Neuronal stem cell (in vitro differentiated cells): Measurements from ENCODE around the gene SEC22B.
"Not testable (repeated sequence)": the region's sequence is repeated elsewhere in the genome, so short reads cannot be mapped to it uniquely, and the experiment has no call there.

Source experiments
- DNase-seq: peaks from one replicate; pipeline ENCODE4 v3.0.0-alpha.2; 2013; ENCODE audit warnings: low spot score
- H2AFZ ChIP-seq: one replicate; pipeline ENCODE4 v1.6.1; 2013; ENCODE audit warnings: mild to moderate bottlenecking, low read length, inconsistent platforms
- H2AK5ac ChIP-seq: 2 replicates; pipeline ENCODE4 v1.6.1; 2013; ENCODE audit warnings: low read depth, mild to moderate bottlenecking, inconsistent platforms, low read length, moderate library complexity, mixed read lengths
- H2BK120ac ChIP-seq: 2 replicates; pipeline ENCODE4 v1.6.1; 2013; ENCODE audit warnings: low read depth, mild to moderate bottlenecking, inconsistent platforms, low read length, moderate library complexity, mixed read lengths
- H2BK12ac ChIP-seq: one replicate; pipeline ENCODE4 v1.6.1; 2013; ENCODE audit warnings: low read length, inconsistent platforms
- H2BK15ac ChIP-seq: 2 replicates; pipeline ENCODE4 v1.6.1; 2013; ENCODE audit warnings: mild to moderate bottlenecking, low read length, inconsistent platforms, mixed read lengths
- H2BK5ac ChIP-seq: one replicate; pipeline ENCODE4 v1.6.1; 2013; ENCODE audit warnings: inconsistent platforms, mild to moderate bottlenecking, low read length, moderate library complexity
- H3K14ac ChIP-seq: one replicate; pipeline ENCODE4 v1.6.1; 2013; ENCODE audit warnings: low read length, inconsistent platforms
- H3K18ac ChIP-seq: 2 replicates; pipeline ENCODE4 v1.6.1; 2013; ENCODE audit warnings: low read length, inconsistent platforms
- H3K23ac ChIP-seq: 2 replicates; pipeline ENCODE4 v1.6.1; 2013; ENCODE audit warnings: low read depth, mild to moderate bottlenecking, mixed read lengths, low read length, inconsistent platforms; ENCODE audit not compliant: poor library complexity
- H3K27ac ChIP-seq: replicated peaks from 3 replicates; pipeline ENCODE4 v1.5.1; 2013; ENCODE audit warnings: low read length, inconsistent platforms
- H3K27me3 ChIP-seq, 3 experiments: 2 replicates each; pipeline ENCODE4 v1.6.1; 2013; ENCODE audit warnings: low read length in 3 of 3, mild to moderate bottlenecking in 2 of 3, inconsistent platforms in 1 of 3, low read depth in 1 of 3, mixed read lengths in 1 of 3, moderate library complexity in 1 of 3; ENCODE audit not compliant: control insufficient read depth in 3 of 3, insufficient read depth in 3 of 3
- H3K36me3 ChIP-seq, 2 donors: replicated peaks in 1 of 2; 2 replicates each; pipeline ENCODE4 v1.6.1; 2013; ENCODE audit warnings: low read length in 2 of 2; ENCODE audit not compliant: control insufficient read depth in 2 of 2, insufficient read depth in 2 of 2
- H3K4ac ChIP-seq: 2 replicates; pipeline ENCODE4 v1.6.1; 2013; ENCODE audit warnings: inconsistent platforms, mild to moderate bottlenecking, low read length, moderate library complexity
- H3K4me1 ChIP-seq, 2 donors: 1 replicate in 1 of 2; 2 replicates in 1 of 2; pipeline ENCODE4 v1.6.1; 2013; ENCODE audit warnings: low read length in 2 of 2, low read depth in 1 of 2; ENCODE audit not compliant: control insufficient read depth in 2 of 2, insufficient read depth in 1 of 2
- H3K4me2 ChIP-seq: one replicate; pipeline ENCODE4 v1.6.1; 2013; ENCODE audit warnings: mild to moderate bottlenecking, low read length, inconsistent platforms; ENCODE audit not compliant: insufficient read depth, poor library complexity, severe bottlenecking
- H3K4me3 ChIP-seq, 2 donors: 2 replicates each; pipeline ENCODE4 v1.5.1; 2013; ENCODE audit warnings: low read length in 2 of 2, mild to moderate bottlenecking in 2 of 2, inconsistent platforms in 1 of 2, moderate library complexity in 1 of 2
- H3K79me1 ChIP-seq: one replicate; pipeline ENCODE4 v1.6.1; 2013; ENCODE audit warnings: low read depth, mild to moderate bottlenecking, inconsistent platforms, low read length, moderate library complexity
- H3K9ac ChIP-seq: one replicate; pipeline ENCODE4 v1.6.1; 2013; ENCODE audit warnings: mild to moderate bottlenecking, low read depth, low read length, inconsistent platforms; ENCODE audit not compliant: poor library complexity
- H3K9me3 ChIP-seq, 2 donors: replicated peaks in 1 of 2; 2 replicates each; pipeline versions ENCODE3 to v1.6.1; 2013; ENCODE audit warnings: low read length in 2 of 2, mild to moderate bottlenecking in 2 of 2, inconsistent platforms in 1 of 2, low read depth in 1 of 2, mixed read lengths in 1 of 2, moderate library complexity in 1 of 2; ENCODE audit not compliant: control insufficient read depth in 2 of 2, insufficient read depth in 1 of 2
- H4K8ac ChIP-seq: one replicate; pipeline ENCODE4 v1.6.1; 2013; ENCODE audit warnings: low read depth, mild to moderate bottlenecking, inconsistent platforms, low read length, moderate library complexity
- H4K91ac ChIP-seq: one replicate; pipeline ENCODE4 v1.6.1; 2013; ENCODE audit warnings: low read length, low read depth, mild to moderate bottlenecking, inconsistent platforms; ENCODE audit not compliant: poor library complexity
- WGBS, 2 donors: extraction: QIAGEN DNeasy Blood & Tissue Kit; methylation state at CpG; one replicate each; pipeline ENCODE4 v1.1.7; 2013; ENCODE audit warnings: missing lambda C conversion rate in 2 of 2, mixed read lengths in 1 of 2; ENCODE audit not compliant: insufficient read length in 2 of 2, insufficient replicate concordance in 1 of 2; ENCODE audit errors: extremely low coverage in 2 of 2; 5-methylcytosine and 5-hydroxymethylcytosine counted together

SEC22B gene

DNA sequence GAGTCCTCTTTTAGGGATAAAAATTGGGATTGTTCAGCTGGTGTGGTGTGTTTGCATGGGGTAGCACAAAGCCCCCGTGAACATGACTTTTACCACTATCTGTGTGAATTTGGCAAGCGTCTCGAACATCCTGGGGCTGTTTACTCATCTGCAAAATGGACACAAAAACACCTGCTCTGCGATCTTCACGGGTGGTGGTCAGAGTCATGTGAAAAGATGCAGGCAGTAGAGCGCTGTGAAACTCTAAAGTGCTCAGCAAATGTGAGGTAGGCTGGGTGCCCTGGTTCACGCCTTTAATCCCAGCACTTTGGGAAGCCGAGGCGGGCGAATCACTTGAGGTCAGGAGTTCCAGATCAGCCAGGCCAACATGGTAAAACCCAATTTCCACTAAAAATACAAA is 67.1 kb downstream of the SEC22B start:
- not testable (repeated sequence) for H2BK120ac ChIP-seq, H3K27ac ChIP-seq, H3K4me2 ChIP-seq, H3K36me3 ChIP-seq, H3K4ac ChIP-seq, H3K9me3 ChIP-seq, H3K4me3 ChIP-seq, H4K8ac ChIP-seq, H3K4me1 ChIP-seq, H2BK15ac ChIP-seq, H3K23ac ChIP-seq, DNase-seq, H2AFZ ChIP-seq, H2BK12ac ChIP-seq, H2AK5ac ChIP-seq, H3K9ac ChIP-seq, H3K79me1 ChIP-seq, H4K91ac ChIP-seq, H3K27me3 ChIP-seq, H3K18ac ChIP-seq, H2BK5ac ChIP-seq, H3K14ac ChIP-seq
- WGBS, 2 donors: no CpG with 5 or more reads among the region's 10 CpGs

- not testable (repeated sequence) for H2BK5ac ChIP-seq, H4K8ac ChIP-seq, H3K27ac ChIP-seq, H3K14ac ChIP-seq, H3K4me3 ChIP-seq, H3K9me3 ChIP-seq, H3K18ac ChIP-seq, H3K27me3 ChIP-seq, H3K4ac ChIP-seq, H2BK120ac ChIP-seq, H3K4me1 ChIP-seq, H2AFZ ChIP-seq, H2BK15ac ChIP-seq, H2BK12ac ChIP-seq, H3K4me2 ChIP-seq, H3K9ac ChIP-seq, H4K91ac ChIP-seq, H2AK5ac ChIP-seq, DNase-seq, H3K79me1 ChIP-seq, H3K36me3 ChIP-seq, H3K23ac ChIP-seq
- WGBS, 2 donors: no CpG with 5 or more reads among the region's 2 CpGs
Measured at GRCh38 chr1:120105288-120105687, 71.0 kb downstream of the SEC22B start.

DNA sequence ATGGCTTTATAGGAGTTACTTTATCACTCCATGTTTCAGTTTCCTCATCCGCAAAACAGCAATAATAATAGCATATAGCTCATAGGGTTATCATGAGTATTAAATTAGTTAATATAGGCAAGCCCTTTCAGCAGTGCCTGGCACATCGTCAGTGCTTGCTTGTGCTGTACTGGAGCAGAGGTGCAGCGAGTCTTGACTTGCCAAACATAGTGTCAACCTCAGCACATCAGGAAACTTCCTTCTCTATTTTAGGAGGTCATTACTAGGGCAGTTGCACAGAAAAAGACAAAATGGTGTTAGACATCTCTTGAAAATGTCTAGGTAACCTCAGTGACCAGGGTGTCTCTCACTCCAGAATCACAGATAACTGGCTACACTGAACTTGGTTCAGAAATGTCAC is 72.6 kb downstream of the SEC22B start:
- not testable (repeated sequence) for H3K79me1 ChIP-seq, H4K91ac ChIP-seq, H3K36me3 ChIP-seq, H2AK5ac ChIP-seq, H3K27me3 ChIP-seq, H3K4me1 ChIP-seq, H3K4ac ChIP-seq, H2BK120ac ChIP-seq, H4K8ac ChIP-seq, H3K4me3 ChIP-seq, H2BK15ac ChIP-seq, H2BK12ac ChIP-seq, H3K9ac ChIP-seq, H2AFZ ChIP-seq, H3K9me3 ChIP-seq, H3K27ac ChIP-seq, DNase-seq, H3K18ac ChIP-seq, H3K4me2 ChIP-seq, H3K14ac ChIP-seq, H2BK5ac ChIP-seq, H3K23ac ChIP-seq
- WGBS, 2 donors: no CpG with 5 or more reads among the region's 3 CpGs

DNA sequence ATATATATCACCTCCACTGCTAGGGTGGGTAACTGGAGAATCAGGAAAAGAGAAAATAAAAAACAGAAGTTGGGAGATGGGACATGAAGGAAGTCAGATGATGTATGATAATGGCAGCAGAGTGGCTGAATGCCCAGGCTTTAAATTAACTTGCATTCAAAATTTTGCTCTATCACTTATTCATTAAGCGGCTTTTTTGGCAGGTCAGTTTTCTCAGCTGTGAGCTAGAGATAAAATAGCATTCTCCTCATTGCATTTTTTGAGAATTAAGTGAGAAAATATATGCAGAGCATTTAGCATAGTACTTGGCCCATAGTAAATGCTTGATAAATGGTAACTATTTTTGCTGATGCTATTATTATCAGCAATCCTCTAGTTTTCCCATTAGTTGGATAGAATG is 74.7 kb downstream of the SEC22B start:
- H2AFZ ChIP-seq, H3K79me1 ChIP-seq, H3K4me3 ChIP-seq, H2BK5ac ChIP-seq, H3K4me1 ChIP-seq, H3K36me3 ChIP-seq, H2BK120ac ChIP-seq, H3K14ac ChIP-seq, H3K9ac ChIP-seq, H3K4ac ChIP-seq, H3K23ac ChIP-seq, H2BK12ac ChIP-seq, H3K18ac ChIP-seq, H3K4me2 ChIP-seq, H4K91ac ChIP-seq, H3K9me3 ChIP-seq, H3K27me3 ChIP-seq, DNase-seq, H3K27ac ChIP-seq, H2AK5ac ChIP-seq, H2BK15ac ChIP-seq, H4K8ac ChIP-seq: not testable (repeated sequence)
- WGBS, 2 donors: no CpG with 5 or more reads among the region's 1 CpG
